ENCODE results near the gene GPR132. TPM values are rescaled to one million over a fixed set of nuclear protein-coding genes. Genes with fewer than 3 reads are reported as not detected.
"Not testable (repeated sequence)": the region's sequence is repeated elsewhere in the genome, so short reads cannot be mapped to it uniquely, and the experiment has no call there.

GPR132 gene
- total and polyA plus RNA-seq, 8 donors, result under 0.01 to 11.1 (median 1.3) TPM

DNA sequence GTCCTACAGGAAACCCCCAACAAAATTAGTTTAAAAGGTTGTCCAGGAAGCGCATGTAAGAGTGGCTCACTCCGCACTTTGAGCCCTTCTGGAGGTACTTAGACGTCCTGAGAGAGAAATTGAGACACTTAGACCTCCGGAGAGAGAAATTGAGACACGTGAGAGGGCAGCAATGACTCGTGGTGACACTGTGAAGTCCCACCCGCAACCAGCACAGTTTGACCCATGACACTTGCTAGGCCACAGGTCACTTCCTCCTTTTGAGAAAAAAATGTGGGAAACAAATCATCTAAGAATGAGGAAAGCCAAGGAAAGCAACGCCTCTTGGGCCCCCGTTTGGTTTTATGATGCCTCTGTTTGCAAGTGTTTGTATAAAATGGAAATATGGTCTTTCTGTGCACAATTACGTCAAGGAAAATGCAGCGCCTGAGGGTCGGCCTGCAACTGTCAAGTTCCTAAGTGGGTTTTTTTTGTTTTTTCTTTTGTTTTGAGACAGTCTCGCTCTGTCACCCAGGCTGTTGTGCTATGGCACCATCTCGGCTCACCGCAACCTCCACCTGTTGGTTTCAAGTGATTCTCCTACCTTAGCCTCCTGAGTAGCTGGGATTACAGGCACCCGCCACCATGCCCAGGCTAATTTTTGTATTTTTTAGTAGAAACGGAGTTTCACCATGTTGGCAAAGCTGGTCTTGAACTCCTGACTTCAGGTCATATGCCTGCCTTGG is 30.8 kb downstream of the GPR132 start:
- H3K4me3 ChIP-seq, result no peak overlapping the region
- intact Hi-C loops (cut with DNase I; ENCODE audit: low total_unique reads), result no loop called here
- TF ChIP-seq, protein P1, sequence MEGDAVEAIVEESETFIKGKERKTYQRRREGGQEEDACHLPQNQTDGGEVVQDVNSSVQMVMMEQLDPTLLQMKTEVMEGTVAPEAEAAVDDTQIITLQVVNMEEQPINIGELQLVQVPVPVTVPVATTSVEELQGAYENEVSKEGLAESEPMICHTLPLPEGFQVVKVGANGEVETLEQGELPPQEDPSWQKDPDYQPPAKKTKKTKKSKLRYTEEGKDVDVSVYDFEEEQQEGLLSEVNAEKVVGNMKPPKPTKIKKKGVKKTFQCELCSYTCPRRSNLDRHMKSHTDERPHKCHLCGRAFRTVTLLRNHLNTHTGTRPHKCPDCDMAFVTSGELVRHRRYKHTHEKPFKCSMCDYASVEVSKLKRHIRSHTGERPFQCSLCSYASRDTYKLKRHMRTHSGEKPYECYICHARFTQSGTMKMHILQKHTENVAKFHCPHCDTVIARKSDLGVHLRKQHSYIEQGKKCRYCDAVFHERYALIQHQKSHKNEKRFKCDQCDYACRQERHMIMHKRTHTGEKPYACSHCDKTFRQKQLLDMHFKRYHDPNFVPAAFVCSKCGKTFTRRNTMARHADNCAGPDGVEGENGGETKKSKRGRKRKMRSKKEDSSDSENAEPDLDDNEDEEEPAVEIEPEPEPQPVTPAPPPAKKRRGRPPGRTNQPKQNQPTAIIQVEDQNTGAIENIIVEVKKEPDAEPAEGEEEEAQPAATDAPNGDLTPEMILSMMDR (IDR thresholded peaks at IDR 0.05), result no peak
- TF ChIP-seq POLR2AphosphoS5 (IDR thresholded peaks at IDR 0.05) (no peak), POLR2A (IDR thresholded peaks at IDR 0.05) (no peak), EP300 (IDR thresholded peaks at IDR 0.05) (no peak)

DNA sequence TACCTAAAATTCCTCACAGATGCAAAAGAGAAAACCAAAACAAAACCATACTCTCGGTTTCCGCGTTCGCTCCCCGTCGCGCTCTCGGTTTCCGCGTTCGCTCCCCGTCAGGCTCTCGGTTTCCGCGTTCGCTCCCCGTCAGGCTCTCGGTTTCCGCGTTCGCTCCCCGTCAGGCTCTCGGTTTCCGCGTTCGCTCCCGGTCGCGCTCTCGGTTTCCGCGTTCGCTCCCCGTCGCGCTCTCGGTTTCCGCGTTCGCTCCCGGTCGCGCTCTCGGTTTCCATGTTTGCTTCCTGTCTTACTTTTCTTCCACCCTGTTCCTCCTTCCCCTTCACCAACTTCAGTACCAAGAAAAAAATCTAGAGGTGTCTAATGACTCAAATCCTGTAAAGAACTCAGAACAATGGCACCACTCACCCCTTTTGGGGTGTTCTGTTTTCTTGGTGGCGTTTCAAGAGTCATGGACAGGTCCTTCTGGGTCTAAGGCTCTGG is 31.8 kb downstream of the GPR132 start:
- H3K27me3 ChIP-seq; H3K36me3 ChIP-seq; intact Hi-C loops (cut with DNase I; ENCODE audit: low total_unique reads); H3K9me3 ChIP-seq: not testable (repeated sequence)
- Histone ChIP-seq H3K27ac (peak overlapping the region; percentile 22 to 75 (median 62)), H3K4me3 (peak overlapping the region; percentile 25 to 43 (median 41)), H3K4me1 (peaks cover 0 to 13% (median 2%) of the 10 kb centered on the region in 4 donors)
- WGBS, 5 donors, result 4 to 26% (median 6%) methylated on average over 44 to 45 of the region's 45 CpGs
- peak in 1 of 2 donors; percentile 50 for DNase-seq

More for the DNA sequence above, 30.8 kb downstream of the GPR132 start:
- 82 to 93% (median 88%) methylated on average over 17 of the region's 17 CpGs for WGBS, 5 donors
- no peaks in the 10 kb centered on the region for H3K36me3 ChIP-seq
- H3K27me3 ChIP-seq, result peaks cover 0 to 2% (median 0%) of the 10 kb centered on the region in 3 donors
- DNase-seq, result no peak
- peaks cover 0 to 13% (median 2%) of the 10 kb centered on the region in 4 donors for H3K4me1 ChIP-seq
- H3K27ac ChIP-seq, result peak overlapping the region in 1 of 5 donors; percentile 70
- H3K9me3 ChIP-seq, result no peaks in the 10 kb centered on the region

DNA sequence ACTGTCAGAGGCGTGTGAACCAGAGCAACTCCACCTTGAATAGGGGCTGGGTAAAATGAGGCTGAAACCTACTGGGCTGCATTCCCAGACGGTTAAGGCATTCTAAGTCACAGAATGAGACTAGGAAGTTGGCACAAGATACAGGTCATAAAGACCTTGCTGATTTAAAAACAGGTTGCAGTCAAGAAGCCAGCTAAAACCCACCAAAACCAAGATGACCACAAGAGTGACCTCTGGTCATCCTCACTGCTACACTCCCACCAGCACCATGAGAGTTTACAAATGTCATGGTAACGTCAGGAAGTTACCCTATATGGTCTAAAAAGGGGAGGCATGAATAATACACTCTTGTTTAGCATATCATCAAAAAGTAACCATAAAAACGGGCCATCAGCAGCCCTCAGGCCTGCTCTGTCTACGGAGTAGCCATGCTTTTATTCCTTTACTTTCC is 32.8 kb downstream of the GPR132 start:
- H3K27ac ChIP-seq, result peak overlapping the region in 4 of 5 donors; percentile 20 to 75 (median 65)
- intact Hi-C loops (cut with DNase I; ENCODE audit: low total_unique reads), result not testable (repeated sequence)

DNA sequence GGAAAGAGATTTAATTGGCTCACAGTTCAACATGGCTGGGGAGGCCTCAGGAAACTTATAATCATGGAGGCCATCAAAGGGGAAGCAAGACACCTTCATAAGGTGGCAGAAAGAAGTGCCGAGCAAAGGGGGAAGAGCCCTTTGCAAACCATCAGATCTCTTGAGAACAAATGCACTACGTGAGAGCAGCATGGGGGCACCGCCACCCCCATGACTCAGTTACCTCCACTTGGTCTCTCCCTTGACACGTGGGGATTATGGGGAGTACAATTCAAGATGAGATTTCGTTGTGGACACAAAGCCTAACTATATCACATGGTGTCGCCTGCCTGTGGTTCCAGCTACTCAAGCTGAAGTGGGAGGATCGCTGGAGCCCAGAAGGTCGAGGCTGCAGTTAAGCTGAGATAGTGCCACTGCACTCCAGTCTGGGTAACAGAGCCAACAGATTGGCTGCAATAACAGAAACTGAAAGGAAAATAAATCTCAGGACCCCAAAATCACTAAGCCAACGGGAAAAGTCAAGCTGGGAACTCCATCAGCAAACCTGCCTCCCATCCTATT is 34.3 kb downstream of the GPR132 start:
- Histone ChIP-seq H3K27ac (no peak overlapping the region), H3K36me3 (no peaks in the 10 kb centered on the region), H3K27me3 (no peaks in the 10 kb centered on the region), H3K4me1 (peaks cover 0 to 21% (median 5%) of the 10 kb centered on the region in 4 donors), H3K4me3 (no peak overlapping the region), H3K9me3 (no peaks in the 10 kb centered on the region)
- 78 to 88% (median 84%) methylated on average over 9 of the region's 9 CpGs for WGBS, 5 donors
- intact Hi-C loops (cut with DNase I; ENCODE audit: low total_unique reads), result no loop called here
- DNase-seq, result no peak
- TF ChIP-seq, protein P1 (IDR thresholded peaks at IDR 0.05), result no peak
- TF ChIP-seq POLR2A (IDR thresholded peaks at IDR 0.05), result no peak
- TF ChIP-seq EP300 (IDR thresholded peaks at IDR 0.05), result no peak
- no peak for TF ChIP-seq POLR2AphosphoS5 (IDR thresholded peaks at IDR 0.05)

More for the DNA sequence above, 32.8 kb downstream of the GPR132 start:
- peak overlapping the region in 3 of 4 donors; percentile 40 to 43 (median 42) for H3K4me3 ChIP-seq
- WGBS, 5 donors, result 69 to 81% (median 78%) methylated on average over 5 of the region's 5 CpGs
- H3K36me3 ChIP-seq, H3K9me3 ChIP-seq, DNase-seq, H3K27me3 ChIP-seq: not testable (repeated sequence)
- peaks cover 0 to 16% (median 2%) of the 10 kb centered on the region in 4 donors for H3K4me1 ChIP-seq

DNA sequence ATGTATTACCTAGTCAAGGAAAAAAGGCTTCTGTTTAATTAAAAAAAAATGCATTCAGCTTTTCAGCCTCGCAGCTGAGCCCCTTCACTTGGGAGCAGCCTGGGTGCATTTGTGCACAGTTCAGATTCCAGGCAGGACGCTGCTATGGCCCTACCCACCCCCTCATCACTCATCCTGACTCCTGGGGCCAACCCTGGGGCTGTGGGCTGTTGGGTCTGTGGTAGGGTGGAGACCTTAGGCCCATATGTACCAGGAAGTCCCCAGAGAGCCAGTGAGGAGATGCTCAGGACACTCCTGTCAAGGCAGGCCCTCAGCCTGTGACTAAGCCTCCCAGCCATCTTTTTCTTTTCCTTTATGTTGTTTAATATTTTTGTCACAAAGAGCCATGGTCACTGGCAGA is 35.0 kb downstream of the GPR132 start:
- 71 to 93% (median 83%) methylated on average over 2 of the region's 2 CpGs for WGBS, 5 donors

More for the DNA sequence above, 35.0 kb downstream of the GPR132 start:
- TF ChIP-seq, protein P1 (IDR thresholded peaks at IDR 0.05), result no peak
- no peak for TF ChIP-seq POLR2A (IDR thresholded peaks at IDR 0.05)
- no peak for TF ChIP-seq EP300 (IDR thresholded peaks at IDR 0.05)
- TF ChIP-seq POLR2AphosphoS5 (IDR thresholded peaks at IDR 0.05), result no peak
- Histone ChIP-seq H3K36me3 (no peaks in the 10 kb centered on the region), H3K4me1 (peaks cover 0 to 21% (median 6%) of the 10 kb centered on the region in 4 donors), H3K27me3 (no peaks in the 10 kb centered on the region), H3K27ac (no peak overlapping the region), H3K4me3 (no peak overlapping the region), H3K9me3 (no peaks in the 10 kb centered on the region)
- intact Hi-C loops (cut with DNase I; ENCODE audit: low total_unique reads), result no loop called here
- no peak for DNase-seq

Measured in stomach (tissue), 9 donors.